Left renal cortex interstitium (tissue), 4 donors: ENCODE results near the gene ITPR1. TPM values are rescaled to one million over a fixed set of nuclear protein-coding genes. Genes with fewer than 3 reads are reported as not detected.

Source experiments
- DNase-seq, 4 donors: peaks; one replicate each; pipeline ENCODE4 v3.0.0-alpha.2; 2013; ENCODE audit warnings: low read depth in 4 of 4, low spot score in 2 of 4, missing footprints in 1 of 4
- polyA plus RNA-seq, 4 donors: library from polyadenylated mRNA; unstranded; fragments of 120-200 nt; gene quantifications; one replicate each; pipeline ENCODE4 v1.2.1, GENCODE V29; 2013; ENCODE audit not compliant: insufficient read length in 4 of 4

ITPR1 gene
- polyA plus RNA-seq, 4 donors: 43.9 to 60.1 (median 53.5) TPM

GRCh38 chr3:4629095-4630007 is 136.2 kb downstream of the ITPR1 start:
- DNase-seq: no peak

GRCh38 chr3:4633078-4634004 is 140.2 kb downstream of the ITPR1 start:
- peak; percentile 44 to 61 (median 56) for DNase-seq

- no peak for DNase-seq
These were observed 141.7 kb downstream of the ITPR1 start for GRCh38 chr3:4634894-4635293.

- no peak for DNase-seq
These were observed 144.1 kb downstream of the ITPR1 start for GRCh38 chr3:4637265-4637664.

GRCh38 chr3:4641863-4642563 is 148.9 kb downstream of the ITPR1 start:
- no peak for DNase-seq

GRCh38 chr3:4642611-4643010 is 149.5 kb downstream of the ITPR1 start:
- no peak for DNase-seq

- no peak for DNase-seq
These were observed 150.9 kb downstream of the ITPR1 start for GRCh38 chr3:4643904-4644547.

GRCh38 chr3:4644951-4645350 is 151.8 kb downstream of the ITPR1 start:
- DNase-seq: no peak

- no peak for DNase-seq
These were observed 152.3 kb downstream of the ITPR1 start for GRCh38 chr3:4645468-4645867.

GRCh38 chr3:4647411-4647810 is 154.3 kb downstream of the ITPR1 start:
- DNase-seq: no peak

GRCh38 chr3:4655145-4656045 is 162.2 kb downstream of the ITPR1 start:
- DNase-seq: no peak

- DNase-seq: peak; percentile 34 to 67 (median 44)
These were observed 162.9 kb downstream of the ITPR1 start for GRCh38 chr3:4656059-4656458.

GRCh38 chr3:4656626-4657328 is 163.6 kb downstream of the ITPR1 start:
- DNase-seq: no peak

- DNase-seq: no peak
These were observed 167.8 kb downstream of the ITPR1 start for GRCh38 chr3:4660936-4661335.

GRCh38 chr3:4664412-4664811 is 171.3 kb downstream of the ITPR1 start:
- no peak for DNase-seq

GRCh38 chr3:4665197-4665596 is 172.0 kb downstream of the ITPR1 start:
- DNase-seq: no peak

- no peak for DNase-seq
These were observed 172.9 kb downstream of the ITPR1 start for GRCh38 chr3:4666071-4666470.

GRCh38 chr3:4670352-4670751 is 177.2 kb downstream of the ITPR1 start:
- no peak for DNase-seq
